Activated T-helper 2 cell treated with anti-CD3 and anti-CD28 coated beads, Interferon-gamma antibody, Interleukin-2, Interleukin-4, amounts not matched to agents 10 μg/mL and 5 μg/mL and 100 μg/mL, durations not matched to agents 14 hours and 24 hours and 36 hours (primary cell): Measurements from ENCODE around the gene CLUH. TPM values are rescaled to one million over a fixed set of nuclear protein-coding genes. Genes with fewer than 3 reads are reported as not detected.
"Not testable (repeated sequence)": the region's sequence is repeated elsewhere in the genome, so short reads cannot be mapped to it uniquely, and the experiment has no call there.

ENCODE experiments used
- DNase-seq: peaks from one replicate; pipeline ENCODE4 v3.0.0; 2021; ENCODE audit warnings: low spot score
- H3K27ac Mint-ChIP-seq: one replicate; pipeline ENCODE4 v1.8.0; 2021; ENCODE audit warnings: mixed read lengths
- H3K27me3 Mint-ChIP-seq: one replicate; pipeline ENCODE4 v1.8.0; 2021; ENCODE audit warnings: low read depth, mixed read lengths
- H3K36me3 Mint-ChIP-seq: one replicate; pipeline ENCODE4 v1.8.0; 2021; ENCODE audit warnings: low read depth, mixed read lengths
- H3K4me1 Mint-ChIP-seq: one replicate; pipeline ENCODE4 v1.8.0; 2021; ENCODE audit warnings: low read depth, mixed read lengths
- H3K4me3 Mint-ChIP-seq: one replicate; pipeline ENCODE4 v1.8.0; 2021; ENCODE audit warnings: low read depth, mild to moderate bottlenecking, moderate library complexity, mixed read lengths
- H3K9me3 Mint-ChIP-seq: one replicate; pipeline ENCODE4 v1.8.0; 2021; ENCODE audit warnings: mixed read lengths
- intact Hi-C: fragments of 100-400 bp; cut with micrococcal nuclease; formaldehyde crosslinking; loops from one replicate; pipeline ENCODE4 v1.15.1; 2023
- total RNA-seq: library from RNA; stranded (reverse); gene quantifications from 2 replicates; pipeline ENCODE4 v1.2.3, GENCODE V29; 2022

Gene CLUH
- total RNA-seq, 1 donor from 2014 or later = 130 TPM

DNA sequence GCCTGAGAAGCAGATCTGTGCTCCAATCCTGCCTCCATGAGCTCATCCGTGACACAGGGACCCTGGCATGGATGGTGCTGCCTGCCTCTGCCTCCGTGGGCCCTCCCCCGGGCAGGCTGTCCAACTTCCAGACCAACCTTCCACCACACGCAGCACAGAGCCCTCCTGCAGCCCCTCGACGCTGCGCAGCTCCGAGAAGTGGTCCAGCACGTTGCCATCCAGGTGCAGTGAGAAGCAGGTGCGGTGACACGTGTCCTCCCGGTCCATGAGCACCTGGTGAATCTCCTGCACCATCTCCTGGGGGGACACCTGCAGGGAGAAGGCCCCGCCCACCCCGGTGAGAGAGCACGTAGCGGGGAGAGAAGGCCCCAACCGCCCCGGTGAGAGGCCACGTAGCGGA is 8.4 kb downstream of the CLUH start:
- Mint-ChIP-seq H3K9me3 (no peaks in the 10 kb centered on the region), H3K36me3 (peaks cover 30% of the 10 kb centered on the region), H3K27ac (no peak overlapping the region), H3K4me3 (no peak overlapping the region), H3K4me1 (peaks cover 4% of the 10 kb centered on the region), H3K27me3 (no peaks in the 10 kb centered on the region)
- intact Hi-C loops = no loop called here
- DNase-seq = no peak

DNA sequence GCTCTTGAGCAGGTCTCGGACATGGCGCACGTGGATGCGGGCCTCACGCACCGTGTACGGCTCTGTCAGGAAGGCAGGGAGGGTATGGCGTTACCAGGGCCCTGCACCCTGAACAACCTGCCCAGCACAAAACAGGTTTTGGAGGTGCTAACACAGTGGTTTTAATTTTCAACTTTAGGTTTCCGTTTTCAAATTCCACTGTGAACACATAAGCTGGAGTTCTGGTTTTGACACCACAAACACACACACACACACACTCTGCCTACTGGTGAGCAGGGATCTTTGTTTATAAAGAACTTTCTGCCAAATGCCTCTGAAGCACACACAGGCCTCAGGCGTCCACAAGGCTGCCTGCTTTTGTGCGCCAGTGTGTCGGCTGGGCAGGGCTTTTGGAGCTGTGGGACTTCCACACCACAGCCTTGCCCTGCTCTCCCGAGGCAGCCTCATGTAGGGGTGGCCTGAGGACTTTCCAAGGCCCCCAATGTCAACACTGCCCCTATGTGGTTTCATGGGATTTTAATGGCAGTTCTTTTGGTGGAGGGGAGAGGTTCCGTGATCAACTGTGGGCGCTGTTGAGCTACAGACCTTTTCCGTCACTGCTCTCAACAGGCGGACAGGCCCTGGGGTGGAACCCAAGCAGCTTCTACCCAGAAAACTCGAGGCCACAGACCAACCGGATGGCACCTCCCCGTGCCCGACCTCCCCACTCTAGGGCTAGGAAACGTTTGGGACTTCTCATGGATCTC is 9.4 kb downstream of the CLUH start:
- Mint-ChIP-seq H3K27ac (no peak overlapping the region), H3K9me3 (no peaks in the 10 kb centered on the region), H3K4me1 (peaks cover 4% of the 10 kb centered on the region), H3K4me3 (no peak overlapping the region), H3K27me3 (no peaks in the 10 kb centered on the region), H3K36me3 (peaks cover 31% of the 10 kb centered on the region)
- intact Hi-C loops = no loop called here
- no peak for DNase-seq

DNA sequence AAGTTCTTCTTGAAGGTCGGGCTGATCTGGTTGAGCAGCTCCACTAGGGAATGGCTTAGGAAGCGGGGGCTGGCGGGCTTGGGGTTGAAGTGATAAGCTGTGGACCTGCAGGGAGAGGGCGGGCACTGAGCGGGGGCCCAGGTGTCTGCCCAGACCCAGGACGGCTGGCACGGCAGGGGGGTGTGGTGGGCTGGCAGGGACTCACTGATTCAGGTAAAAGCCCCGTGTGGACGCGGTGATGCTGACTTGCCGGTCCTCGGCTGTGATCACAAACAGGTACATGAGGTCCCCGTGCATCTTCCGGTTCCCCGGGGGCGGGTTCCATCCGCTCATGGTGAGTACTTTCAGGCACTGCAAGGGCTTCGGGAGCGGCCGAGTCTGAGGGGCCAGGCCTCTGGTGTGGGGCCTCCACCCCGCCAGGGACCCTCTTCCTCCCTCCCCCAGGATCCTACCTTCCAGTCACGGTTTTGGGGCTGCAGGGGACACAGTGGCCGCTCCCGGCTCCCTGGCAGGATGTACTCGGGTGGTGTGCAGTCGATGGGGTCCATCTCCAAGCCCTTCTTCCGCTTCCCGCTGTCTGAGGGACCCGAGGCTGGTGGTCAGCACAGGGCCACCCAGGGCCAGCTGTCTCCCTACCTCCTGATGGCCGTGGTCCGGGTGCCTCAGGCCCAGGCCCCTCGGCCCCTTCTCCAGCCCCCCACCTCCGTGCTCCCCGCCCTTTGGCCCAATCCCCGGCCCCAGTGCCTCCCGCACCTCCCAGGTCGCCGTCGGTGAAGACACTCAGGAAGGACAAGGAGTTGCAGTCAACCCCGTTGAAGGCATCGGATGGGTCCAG is 10.2 kb downstream of the CLUH start:
- Mint-ChIP-seq H3K9me3 (no peaks in the 10 kb centered on the region), H3K36me3 (peaks cover 36% of the 10 kb centered on the region), H3K27ac (no peak overlapping the region), H3K27me3 (no peaks in the 10 kb centered on the region), H3K4me1 (peaks cover 4% of the 10 kb centered on the region), H3K4me3 (no peak overlapping the region)
- DNase-seq = no peak
- intact Hi-C loops = no loop called here

DNA sequence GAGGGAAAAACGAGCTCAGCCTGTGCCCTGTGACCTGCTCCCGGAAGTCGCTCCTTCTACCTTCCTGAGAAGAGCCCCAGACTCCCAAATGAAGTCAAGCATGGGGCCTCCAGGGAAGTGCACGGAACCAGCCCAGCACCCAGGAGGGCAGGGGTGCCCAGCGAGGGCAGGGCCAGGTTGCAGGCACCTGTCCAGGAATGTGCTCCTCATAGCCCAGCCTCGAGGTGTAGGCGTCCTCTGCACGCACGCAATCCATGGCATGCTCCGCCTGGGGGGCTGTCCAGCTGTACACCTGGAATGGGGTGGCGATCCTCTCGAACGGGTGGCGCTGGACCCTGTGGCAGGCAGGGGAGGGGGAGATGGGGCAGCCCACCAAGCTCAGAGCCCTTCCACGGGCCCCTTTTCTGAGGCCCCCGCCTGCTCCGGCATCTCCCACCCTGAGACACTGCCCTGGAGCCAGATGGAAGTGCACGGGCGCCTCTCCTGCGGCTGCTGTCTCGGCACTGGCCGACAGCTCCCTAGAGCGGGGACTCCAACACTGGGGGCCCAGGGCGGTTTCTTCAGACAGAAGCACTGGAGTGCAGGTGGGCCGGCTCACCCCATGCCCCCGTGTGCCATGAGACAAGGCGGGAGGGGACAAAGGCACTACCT is 10.9 kb downstream of the CLUH start:
- DNase-seq = no peak
- no peak overlapping the region for H3K4me3 Mint-ChIP-seq

DNA sequence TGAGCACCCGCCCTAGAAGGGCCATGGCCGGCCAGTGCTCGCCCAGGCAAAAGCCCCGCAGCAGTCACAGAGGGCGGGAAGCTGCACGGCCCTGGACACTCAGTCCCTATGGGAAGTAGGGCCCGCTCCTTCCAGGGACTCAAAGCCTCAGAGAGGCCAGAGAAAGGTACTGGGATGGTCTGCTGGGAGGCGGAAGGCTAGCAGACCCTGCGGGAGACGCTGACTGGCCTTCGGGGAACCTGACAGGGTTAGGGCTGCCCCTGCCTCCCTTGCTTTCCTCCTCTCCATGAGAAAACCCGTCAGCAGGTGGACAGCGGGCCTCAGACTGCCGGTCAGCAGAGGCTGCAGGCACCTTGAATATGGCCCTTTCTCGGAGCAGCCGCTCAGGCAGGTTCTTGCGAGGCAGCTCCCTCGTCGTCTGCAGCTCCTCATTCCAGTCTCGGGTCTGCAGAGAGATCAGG is 11.5 kb downstream of the CLUH start:
- no peak for DNase-seq
- Mint-ChIP-seq H3K4me1 (no peaks in the 10 kb centered on the region), H3K27me3 (no peaks in the 10 kb centered on the region), H3K36me3 (peaks cover 35% of the 10 kb centered on the region), H3K27ac (no peak overlapping the region), H3K9me3 (no peaks in the 10 kb centered on the region), H3K4me3 (no peak overlapping the region)
- intact Hi-C loops = no loop called here

More for the DNA sequence above, 10.9 kb downstream of the CLUH start:
- H3K36me3 Mint-ChIP-seq = peaks cover 36% of the 10 kb centered on the region
- no peaks in the 10 kb centered on the region for H3K9me3 Mint-ChIP-seq
- H3K4me1 Mint-ChIP-seq = peaks cover 3% of the 10 kb centered on the region
- intact Hi-C loops = no loop called here
- no peaks in the 10 kb centered on the region for H3K27me3 Mint-ChIP-seq
- no peak overlapping the region for H3K27ac Mint-ChIP-seq

DNA sequence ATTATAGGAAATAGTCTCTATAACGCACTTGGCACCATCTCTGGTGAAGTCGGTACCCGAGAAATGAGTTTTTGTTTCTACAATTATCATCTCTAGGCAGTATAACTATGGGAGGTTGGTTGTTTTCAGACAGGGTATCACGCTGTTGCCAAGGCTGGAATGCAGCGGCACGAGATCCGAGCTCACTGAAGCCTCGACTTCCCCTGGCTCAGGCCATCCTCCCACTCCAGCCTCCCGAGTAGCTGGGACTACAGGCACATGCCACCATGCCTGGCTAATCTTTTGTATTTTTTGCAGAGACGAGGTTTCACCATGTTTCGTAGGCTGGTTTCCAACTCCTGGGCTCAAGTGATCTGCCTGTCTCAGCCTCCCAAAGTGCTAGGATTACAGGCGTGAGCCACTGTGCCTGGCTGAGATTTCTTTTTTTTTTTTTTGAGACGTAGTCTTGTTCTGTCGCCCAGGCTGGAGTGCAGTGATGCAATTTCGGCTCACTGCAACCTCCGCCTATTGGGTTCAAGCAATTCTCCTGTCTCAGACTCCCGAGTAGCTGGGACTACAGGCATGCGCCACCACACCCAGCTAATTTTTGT is 12.3 kb downstream of the CLUH start:
- intact Hi-C loops, H3K9me3 Mint-ChIP-seq, H3K4me3 Mint-ChIP-seq, H3K4me1 Mint-ChIP-seq, H3K27me3 Mint-ChIP-seq, DNase-seq, H3K27ac Mint-ChIP-seq: not testable (repeated sequence)
- H3K36me3 Mint-ChIP-seq = peaks cover 27% of the 10 kb centered on the region

DNA sequence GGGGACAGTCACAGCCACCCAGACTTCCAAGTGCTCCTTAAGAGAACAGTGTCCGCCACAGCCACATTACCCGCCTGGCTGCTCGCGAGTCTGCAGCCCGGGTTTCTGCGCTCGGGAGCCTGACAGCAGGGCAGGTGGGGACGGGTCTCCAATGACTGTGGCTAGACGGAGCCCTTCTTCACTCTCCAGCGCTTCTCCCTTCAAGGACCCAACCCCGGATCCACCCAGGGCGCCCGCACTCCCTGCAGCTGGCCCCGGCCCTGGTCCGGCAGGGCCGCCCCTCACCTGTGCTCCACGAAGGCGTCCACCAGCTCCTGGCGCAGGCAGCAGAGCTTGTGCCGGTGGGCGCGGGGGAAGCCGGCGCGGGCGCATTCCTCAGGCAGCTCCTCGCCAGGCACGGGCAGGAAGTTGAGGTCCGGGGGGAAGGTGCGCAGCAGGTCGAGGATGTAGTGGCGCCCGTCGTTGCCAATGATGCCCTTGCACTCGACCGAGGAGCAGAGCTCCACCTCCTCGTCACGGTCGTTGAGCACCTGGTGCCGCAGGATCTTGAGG is 13.9 kb downstream of the CLUH start:
- intact Hi-C loops = no loop called here
- Mint-ChIP-seq H3K27me3 (no peaks in the 10 kb centered on the region), H3K27ac (no peak overlapping the region), H3K4me3 (no peak overlapping the region), H3K36me3 (peaks cover 31% of the 10 kb centered on the region), H3K4me1 (no peaks in the 10 kb centered on the region), H3K9me3 (no peaks in the 10 kb centered on the region)
- no peak for DNase-seq

DNA sequence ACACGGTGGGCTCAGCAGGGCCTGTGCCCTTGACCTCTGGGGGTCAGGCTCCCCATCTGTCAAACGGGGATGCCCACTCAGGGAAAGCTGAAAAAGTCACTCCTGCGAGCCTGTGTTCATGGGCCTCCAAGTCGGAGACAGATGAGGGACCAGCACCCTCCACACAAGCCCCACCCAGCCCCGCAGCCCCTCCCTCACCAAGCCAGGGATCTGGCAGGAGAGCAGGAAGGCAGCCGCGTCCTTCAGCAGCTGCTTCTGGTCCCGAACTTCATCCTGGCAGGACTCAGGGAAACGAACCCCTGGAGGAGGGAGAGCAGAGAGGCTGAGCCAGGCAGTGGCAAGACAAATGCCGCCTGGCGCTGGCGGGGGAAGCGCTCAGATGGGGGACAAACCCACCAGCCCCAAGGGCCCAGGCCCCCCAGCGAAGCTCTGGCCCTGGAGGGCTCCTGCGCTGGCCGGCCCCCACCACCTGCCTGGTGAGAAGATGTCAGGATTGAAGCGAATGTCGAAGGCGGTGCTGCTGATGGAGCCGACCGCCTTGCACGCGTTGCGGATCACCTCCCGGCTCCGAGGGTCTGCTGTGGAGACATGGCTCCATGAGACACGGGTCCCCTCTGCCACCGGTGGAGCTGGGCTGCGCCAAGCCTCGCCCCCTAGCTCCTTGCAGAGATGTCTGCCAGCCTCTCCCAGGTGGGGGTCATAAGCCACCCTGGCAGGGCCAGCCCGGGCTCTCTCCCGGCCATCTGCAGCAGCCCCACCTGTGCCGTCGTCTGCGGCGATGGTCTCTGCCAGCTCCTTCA is 15.4 kb downstream of the CLUH start:
- no peak for DNase-seq
- no peaks in the 10 kb centered on the region for H3K4me1 Mint-ChIP-seq
- no peaks in the 10 kb centered on the region for H3K9me3 Mint-ChIP-seq
- no peak overlapping the region for H3K27ac Mint-ChIP-seq
- H3K36me3 Mint-ChIP-seq = peaks cover 24% of the 10 kb centered on the region
- H3K4me3 Mint-ChIP-seq = no peak overlapping the region
- H3K27me3 Mint-ChIP-seq = no peaks in the 10 kb centered on the region
- intact Hi-C loops = no loop called here

DNA sequence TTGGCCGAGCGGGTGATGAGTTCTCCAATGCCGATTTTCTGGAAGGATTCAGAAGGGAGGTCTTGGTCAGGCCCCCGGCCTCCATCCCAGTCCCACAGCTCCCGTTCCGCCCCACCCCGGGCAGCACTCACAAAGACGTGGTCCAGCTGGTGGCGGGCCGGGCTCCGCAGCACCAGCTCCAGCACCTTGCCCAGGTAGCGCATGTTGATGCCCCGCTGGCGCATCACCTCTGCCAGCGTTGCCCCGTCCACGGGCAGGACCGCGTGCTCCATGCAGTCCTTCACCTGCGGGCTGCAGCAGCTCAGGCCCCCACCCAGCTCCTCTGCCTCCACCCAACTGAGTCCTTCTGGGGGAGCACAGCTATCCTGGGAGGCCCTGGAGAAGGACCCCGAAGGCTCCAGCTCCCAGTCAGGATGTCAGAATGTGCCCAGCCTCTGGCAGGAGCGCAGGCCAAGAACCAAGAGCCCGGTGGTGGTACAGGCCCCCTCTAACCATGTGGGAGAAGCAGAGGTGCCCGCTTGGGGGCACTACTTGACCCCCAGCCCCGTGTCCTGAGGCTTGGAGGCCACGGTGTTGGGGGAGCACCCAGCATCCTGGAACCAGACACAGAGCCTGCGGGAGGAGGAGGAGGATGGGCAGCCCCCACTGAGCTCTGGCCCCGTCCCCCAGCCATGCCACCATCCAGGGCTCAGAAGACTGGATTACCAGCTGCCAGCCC is 16.2 kb downstream of the CLUH start:
- DNase-seq = no peak

DNA sequence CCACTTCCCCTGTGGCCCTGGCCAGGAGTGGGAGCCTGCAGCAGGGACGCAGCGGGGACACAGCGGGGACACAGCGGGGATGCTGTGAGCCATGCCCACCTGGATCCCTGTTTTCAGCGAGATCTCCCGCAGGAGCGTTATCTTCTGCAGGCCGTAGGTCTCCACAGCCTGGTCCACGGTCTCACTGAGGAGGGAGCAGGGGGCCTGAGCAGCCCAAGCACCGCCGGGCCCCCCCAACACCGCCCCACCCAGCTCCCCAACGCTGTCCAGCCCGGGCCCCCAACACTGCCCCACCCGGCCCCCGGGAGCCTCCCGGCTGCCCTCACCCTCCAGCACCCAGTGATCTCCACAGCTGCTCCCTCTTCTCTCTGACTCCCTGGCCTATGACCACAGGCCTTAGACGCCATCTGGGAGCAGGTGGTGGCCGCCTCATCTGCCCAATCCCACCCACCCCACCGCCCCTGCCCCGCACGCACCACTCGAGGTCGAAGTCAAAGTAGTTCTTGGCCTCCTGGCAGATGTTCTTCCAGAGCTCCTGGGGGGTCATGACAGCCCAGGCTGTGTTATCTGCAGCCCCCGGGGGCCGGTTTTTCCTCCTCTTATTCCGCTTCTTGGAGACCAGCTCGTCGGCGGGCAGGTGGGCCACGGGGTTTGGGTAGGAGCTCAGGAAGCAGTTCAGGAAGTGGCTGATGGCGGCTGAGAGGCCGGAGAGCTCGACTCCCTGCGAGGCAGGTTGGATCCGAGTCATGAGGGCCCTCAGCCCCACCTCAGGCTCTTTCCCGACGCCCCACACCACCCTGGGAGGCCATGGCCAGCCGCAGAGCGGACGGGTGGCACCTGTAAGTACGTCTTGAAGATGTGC is 17.0 kb downstream of the CLUH start:
- Mint-ChIP-seq H3K9me3 (no peaks in the 10 kb centered on the region), H3K4me1 (no peaks in the 10 kb centered on the region), H3K36me3 (peaks cover 23% of the 10 kb centered on the region), H3K27ac (no peak overlapping the region), H3K4me3 (no peak overlapping the region), H3K27me3 (no peaks in the 10 kb centered on the region)
- intact Hi-C loops = no loop called here
- no peak for DNase-seq

More for the DNA sequence above, 16.2 kb downstream of the CLUH start:
- H3K36me3 Mint-ChIP-seq = peaks cover 23% of the 10 kb centered on the region
- no peak overlapping the region for H3K27ac Mint-ChIP-seq
- no peaks in the 10 kb centered on the region for H3K9me3 Mint-ChIP-seq
- H3K4me1 Mint-ChIP-seq = no peaks in the 10 kb centered on the region
- no peak overlapping the region for H3K4me3 Mint-ChIP-seq
- H3K27me3 Mint-ChIP-seq = no peaks in the 10 kb centered on the region
- intact Hi-C loops = no loop called here
